Stimulated activated CD4-positive, alpha-beta T cell treated with anti-CD3 and anti-CD28 coated beads, Interleukin-1b, Interleukin-23, amount 100 ng/mL, for 48 hours (primary cell): ENCODE measurements around the gene DENND4A.
A peak's percentile ranks its signal among the peaks of the same experiment; 100 is the strongest.
"Not testable (repeated sequence)": the region's sequence is repeated elsewhere in the genome, so short reads cannot be mapped to it uniquely, and the experiment has no call there.

Experiments
- DNase-seq: peaks from one replicate; pipeline ENCODE4 v3.0.0-alpha.2; 2020

The DENND4A gene

GRCh38 chr15:65623103-65623502 lies 169.0 kb downstream of the DENND4A start:
- DNase-seq = no peak

GRCh38 chr15:65621638-65622037 lies 170.5 kb downstream of the DENND4A start, which contains the start of gene SLC24A1:
Gene SLC24A1 (plus strand): TSS chr15:65621938. CDS start chr15:65624081, 2,143 bp downstream.
- DNase-seq = no peak

- DNase-seq = no peak
Observed at GRCh38 chr15:65620833-65621232, 171.3 kb downstream of the DENND4A start.

DNA sequence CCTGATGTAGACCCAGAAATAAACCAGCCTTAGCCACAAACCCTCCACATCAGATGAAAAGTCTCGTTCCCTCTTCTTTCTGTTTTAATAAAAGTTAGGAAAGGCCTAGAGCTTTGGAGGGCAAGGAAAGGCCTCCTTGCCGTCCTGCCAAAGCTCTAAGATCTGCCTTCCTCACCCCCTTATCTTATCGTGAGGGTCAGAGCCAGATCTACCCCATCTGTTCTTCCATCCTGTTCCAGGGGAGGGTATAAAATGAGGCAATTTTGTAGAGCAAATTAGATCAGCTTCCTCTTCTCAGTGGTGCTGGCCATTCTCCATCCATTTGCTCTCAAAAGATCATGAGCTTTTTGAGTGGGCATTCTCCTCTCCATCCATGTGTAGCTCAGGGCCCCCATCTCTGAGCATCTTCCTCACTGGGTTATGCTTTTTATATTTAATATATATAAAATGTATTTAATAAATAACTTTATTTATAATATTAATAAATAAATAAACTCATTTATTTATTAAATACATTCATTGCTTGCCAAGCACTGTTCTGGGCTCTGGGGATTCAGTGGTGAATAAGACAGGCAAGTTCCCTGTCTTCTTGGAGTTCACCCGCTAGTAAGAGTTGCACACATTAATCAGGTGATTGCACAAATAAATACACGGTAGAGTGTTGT lies 172.3 kb downstream of the DENND4A start:
- no peak for DNase-seq

GRCh38 chr15:65618560-65619109 lies 173.5 kb downstream of the DENND4A start:
- DNase-seq = no peak

DNA sequence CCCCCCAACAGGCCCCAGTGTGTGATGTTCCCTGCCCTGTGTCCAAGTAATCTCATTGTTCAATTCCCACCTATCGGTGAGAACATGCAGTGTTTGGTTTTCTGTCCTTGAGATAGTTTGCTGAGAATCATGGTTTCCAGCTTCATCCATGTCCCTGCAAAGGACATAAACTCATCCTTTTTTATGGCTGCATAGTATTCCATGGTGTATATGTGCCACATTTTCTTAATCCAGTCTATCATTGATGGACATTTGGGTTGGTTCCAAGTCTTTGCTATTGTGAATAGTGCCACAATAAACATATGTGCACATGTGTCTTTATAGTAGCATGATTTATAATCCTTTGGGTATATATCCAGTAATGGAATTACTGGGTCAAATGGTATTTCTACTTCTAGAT lies 176.2 kb downstream of the DENND4A start:
- not testable (repeated sequence) for DNase-seq

DNA sequence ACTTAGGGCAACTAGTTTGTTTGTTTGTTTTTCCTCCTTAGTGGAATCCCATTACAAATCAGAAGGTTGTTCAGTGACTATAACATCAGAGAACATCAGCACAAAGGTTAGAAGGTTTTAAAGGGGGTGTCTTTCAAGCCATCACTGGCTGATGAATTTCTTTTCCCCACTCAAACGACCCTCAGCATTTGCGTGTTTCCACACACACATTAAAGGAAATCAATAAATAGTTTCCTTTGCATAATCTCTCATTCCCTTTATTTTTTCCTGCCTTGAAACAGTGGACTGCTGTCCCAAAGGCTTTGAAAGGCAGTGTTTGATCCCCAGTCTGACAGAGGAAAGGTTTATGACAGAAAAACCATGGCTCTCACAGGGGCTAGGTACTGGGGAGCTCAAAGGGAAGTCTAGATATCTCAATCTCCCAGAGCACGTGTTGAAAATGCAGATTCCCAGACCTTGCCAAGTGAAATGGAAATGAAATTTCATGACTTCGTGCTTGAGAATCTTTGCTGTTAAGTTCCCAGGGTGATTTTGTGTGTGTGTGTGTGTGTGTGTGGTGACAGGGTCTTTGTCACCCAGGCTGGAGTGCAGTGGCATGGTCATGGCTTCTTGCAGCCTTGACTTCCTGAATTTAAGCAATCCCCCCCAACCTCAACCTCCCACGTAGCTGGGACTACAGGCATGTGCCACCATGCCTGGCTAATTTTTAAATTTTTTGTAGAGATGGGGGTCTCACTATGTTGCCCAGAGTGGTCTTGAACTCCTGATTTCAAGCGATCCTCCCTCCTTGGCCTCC lies 178.9 kb downstream of the DENND4A start:
- no peak for DNase-seq

- DNase-seq = no peak
Observed at GRCh38 chr15:65612616-65612946, 179.5 kb downstream of the DENND4A start.

DNA sequence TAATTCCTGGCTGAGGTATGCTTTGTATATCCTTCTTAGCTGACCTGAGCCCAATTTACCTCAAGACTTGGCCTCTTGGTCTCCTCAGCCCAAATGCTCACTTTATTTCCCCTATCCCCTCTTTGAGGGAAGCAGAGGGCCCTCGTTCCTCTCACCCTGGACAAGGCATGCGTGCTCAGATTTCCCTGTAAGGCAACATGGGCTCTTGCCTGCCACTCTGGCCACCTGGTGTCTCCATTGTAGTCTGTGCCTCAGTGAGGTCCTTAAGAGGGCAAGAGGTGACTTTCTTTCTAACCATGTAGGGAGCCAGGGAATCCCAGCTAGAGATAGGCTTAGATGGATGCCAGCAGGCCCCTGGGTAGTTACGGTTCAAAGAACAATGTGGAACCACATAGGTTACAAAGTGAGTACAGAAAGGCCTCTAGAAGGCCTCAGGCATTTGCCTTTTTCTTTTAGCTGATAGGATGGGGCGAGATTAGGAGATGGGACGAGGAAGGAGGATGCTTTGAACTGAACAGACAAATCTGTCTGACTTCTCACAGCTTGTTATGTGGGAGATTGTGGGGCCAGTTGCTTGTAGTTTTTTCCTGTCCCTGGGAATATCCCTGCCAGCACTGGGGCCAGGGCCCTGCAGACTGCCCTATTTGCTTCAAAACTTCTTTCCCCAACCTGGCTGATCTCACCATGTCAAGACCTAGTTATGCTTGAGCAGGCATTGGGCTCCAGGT lies 180.0 kb downstream of the DENND4A start:
- no peak for DNase-seq

DNA sequence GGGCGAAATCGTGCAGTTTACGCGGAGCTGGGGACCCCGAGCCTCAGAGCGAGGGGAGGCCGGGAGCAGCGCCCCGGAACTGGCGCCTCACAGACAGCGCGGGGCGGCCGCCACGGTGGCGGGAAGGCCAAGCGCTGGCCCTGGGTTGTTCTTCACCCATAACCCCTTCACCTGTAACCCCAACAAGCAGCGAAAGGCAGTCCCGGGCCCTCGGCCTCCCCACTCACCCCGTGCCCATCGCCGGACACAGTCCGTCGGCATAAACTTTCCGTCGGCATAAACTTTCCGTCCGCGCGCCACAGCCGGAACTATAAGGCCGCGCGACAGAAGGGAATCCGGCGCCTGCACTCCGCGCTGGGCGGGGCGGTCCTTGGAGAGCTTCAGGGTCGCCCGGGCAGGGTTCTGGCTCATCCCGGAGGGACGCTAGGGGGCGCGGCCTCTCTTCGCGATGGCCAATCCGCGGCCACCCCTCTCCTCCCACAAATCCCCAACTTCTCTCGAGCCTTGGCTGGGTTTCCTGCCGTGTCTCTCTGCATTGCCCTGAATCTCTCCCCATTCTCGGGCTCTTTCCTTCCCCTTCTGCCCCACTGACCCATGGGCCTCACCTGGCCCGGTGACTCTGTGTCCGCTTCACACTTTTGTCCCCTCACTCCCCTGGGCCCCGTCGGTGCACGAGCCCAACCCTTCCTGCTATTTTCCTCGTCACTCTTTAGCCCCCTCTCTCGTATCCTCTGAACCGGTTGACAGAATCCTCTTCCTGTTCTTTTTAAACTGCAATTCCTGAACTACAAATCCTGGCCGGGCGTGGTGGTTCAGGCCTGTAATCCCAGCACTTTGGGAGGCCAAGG lies 181.0 kb downstream of the DENND4A start, which contains the start of gene INTS14:
INTS14 (minus strand) TSS at position 261 of the 848 bp plus-strand sequence. CDS start 3,751 bp downstream, outside the sequence.
- DNase-seq = peak; percentile 96
